DMS53 (cell line): ENCODE results near the gene SET.
"Not testable (repeated sequence)": the region's sequence is repeated elsewhere in the genome, so short reads cannot be mapped to it uniquely, and the experiment has no call there.

ENCODE experiments used
- DNase-seq: peaks from one replicate; lab custom pipeline; 2025; lab: John Stamatoyannopoulos, UW

Gene SET

DNA sequence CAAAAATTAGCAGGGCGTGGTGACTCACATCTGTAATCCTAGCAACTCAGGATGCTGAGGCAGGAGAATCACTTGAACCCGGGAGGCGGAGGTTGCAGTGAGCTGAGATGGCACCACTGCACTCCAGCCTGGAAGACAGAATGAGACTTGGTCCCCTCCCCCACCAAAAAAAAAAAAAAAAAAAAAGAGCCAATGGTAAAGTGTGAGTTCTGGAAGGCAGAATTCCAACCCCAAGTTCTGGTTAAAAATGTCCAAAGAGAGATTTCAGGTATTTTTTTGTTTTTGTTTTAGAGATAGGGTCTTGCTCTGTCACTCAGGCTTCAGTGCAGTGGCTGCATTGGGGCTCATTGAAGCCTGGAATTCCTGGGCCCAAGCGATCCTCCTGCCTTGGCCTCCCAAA lies 1.6 kb upstream of the SET start:
- no peak for DNase-seq

DNA sequence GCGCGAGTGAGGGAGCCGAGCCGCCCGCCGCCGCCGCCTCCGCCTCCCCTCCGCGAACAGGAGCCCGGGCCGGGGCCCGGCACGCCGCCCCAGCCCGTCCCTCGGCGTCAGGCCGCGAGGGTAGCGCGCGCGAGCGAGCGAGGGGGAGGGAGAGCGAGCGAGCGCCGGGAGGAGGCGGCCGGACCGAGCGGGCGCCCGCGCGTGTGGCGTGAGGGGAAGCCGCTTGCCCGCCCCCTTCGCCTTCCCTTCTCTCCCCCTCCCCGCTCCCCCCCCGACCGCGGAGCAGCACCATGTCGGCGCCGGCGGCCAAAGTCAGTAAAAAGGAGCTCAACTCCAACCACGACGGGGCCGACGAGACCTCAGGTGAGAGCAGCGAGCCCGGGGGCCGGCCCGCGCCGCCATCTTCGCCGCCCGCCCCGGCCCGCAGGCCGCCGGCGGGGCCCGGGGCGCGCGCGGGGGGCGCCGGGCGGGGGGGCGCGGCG lies 312 bp downstream of the SET start:
- DNase-seq: peak; percentile 91

DNA sequence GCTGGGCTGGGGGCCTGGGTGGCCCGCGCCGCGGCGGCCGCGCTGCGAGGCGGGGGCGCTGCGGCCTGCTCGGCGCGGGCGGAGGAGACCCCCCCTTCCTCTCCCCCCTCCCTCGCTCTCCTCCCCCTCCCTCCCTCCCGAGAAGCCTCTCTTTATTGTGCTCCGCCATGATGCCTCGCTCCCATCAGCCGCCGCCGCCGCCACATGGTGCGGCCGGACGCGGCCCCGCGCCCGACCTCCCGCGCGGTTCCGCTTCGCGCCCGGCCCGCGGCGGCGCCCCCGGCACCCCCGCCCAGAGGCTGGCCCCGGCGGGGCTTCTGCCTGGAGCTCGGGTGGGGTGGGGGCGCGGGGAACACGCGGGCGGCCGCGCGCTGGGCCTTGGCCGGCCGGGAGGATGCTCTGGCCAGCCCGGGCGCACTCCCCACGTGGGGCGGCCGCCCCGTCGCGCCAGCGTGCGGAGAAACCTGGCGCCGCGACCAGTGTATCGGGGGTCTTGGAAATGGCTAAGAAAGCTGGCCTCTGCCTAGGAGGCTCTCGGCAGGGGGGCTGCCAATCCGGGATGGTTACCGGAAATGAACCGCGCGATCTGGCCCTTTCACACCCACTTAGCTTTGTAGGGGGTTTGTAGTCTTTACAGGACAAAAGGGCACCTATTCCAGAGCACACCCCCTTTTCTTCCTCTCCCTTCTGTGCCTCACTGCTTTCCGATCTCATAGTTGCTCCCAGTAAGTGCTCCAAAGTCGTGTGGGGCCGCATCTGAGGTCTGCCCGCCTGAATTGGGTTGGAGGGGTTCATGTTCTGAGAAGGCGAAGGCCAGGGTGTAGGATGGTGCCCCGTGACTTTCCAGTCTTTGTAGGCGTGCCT lies 1.0 kb downstream of the SET start:
- peak; percentile 76 for DNase-seq

DNA sequence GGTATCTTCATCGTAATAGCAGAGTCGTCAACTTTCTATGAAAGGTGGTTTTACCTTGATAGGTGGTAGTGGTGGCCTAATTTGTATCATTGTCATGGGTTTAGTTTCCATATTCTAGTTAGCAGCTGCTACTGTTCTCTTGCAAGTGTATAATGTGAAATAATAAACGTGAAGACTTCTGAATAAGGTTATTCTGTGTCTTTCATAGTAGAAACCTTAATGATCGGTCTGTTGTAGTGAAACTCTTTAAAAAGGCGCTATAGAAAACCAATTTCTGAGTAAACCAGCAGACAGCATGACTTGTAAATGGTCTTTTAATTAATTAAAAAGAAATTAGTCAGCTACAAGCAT lies 1.6 kb downstream of the SET start:
- DNase-seq: no peak

DNA sequence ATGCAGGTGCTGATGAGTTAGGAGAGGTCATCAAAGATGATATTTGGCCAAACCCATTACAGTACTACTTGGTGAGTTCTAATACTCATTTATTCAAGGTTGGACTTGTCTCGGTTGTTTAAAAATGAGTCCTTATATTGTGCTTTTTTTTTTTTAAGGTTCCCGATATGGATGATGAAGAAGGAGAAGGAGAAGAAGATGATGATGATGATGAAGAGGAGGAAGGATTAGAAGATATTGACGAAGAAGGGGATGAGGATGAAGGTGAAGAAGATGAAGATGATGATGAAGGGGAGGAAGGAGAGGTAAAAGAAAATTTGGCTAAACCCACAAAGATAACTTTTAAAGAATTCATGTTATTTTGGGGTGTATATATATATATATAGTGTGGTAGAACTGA lies 4.7 kb downstream of the SET start:
- DNase-seq: not testable (repeated sequence)

DNA sequence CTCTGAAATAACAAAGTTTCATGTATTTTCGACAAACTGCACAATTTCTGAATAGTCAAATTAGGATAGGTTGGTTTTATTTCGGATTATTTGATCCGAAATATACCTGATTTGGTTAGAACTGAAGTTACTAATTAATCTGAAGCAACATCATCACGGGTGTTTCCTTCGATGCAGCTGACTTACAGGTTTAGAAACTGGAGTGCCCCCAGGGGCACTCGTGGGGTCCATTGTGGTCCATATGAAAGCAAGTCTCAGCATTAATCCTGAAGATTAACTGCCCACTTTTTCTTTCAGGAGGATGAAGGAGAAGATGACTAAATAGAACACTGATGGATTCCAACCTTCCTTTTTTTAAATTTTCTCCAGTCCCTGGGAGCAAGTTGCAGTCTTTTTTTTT lies 5.3 kb downstream of the SET start:
- no peak for DNase-seq

DNA sequence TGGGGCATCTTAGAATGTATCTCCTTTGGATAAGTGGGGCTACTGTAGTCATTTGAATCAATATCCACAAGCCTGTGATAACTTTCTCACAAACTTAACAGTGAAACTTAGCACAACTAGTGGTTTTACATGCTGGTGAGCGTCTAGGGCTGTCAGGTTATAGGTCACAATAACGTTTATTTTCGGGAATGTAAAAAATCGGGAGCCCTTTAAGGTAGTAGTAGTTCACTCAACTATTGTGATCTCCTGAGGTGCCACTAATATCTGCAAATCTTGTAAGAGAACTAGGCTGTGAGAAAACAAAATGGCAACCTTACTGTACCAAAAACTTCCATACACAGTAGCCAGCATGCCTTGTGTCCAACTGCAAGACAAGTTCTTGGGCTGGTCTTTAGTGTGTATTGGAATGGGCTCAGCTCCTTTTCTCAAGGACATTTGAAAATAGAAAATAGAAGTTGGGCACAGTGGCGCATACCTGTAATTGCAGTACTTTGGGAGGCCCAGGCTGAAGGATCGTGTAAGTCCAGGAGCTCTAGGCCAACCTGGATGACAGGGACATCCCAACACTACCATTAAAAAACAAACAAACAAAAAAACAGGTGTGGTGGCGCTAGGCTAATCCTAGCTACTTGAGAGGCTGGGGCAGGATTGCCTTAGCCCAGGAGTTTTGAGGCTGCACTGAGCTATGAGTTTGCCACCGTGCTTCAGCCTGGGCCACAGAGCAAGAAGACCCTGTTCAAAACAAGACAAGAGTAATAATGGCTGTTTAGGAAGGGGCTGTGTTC lies 8.1 kb downstream of the SET start:
- DNase-seq: peak; percentile 45

DNA sequence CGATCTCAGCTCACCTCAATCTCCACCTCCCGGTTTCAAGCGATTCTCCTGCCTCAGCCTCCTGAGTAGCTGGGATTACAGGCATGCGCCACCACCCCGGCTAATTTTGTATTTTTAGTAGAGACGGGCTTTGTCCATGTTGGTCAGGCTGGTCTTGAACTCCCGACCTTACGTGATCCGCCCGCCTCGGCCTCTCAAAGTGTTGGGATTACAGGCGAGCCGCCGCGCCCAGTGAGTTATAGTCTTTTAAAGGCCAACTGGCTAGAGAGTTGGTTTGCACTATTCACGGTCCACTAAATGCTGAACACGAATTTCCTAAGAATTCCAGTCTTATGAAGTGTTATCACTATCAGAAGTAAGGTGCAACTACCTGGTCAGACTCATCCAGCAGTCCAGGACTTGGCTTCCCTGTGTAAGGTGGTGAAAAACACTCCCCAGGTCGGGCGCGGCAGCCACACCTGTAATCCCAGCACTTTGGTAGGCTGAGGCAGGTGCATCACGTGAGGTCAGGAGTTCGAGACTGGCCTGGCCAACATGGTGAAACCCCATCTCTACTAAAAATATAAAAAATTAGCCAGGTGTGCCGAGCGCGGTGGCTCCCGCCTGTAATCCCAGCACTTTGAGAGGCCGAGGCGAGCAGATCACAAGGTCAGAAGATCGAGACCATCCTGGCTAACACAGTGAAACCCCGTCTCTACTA lies 10.2 kb downstream of the SET start:
- not testable (repeated sequence) for DNase-seq

DNA sequence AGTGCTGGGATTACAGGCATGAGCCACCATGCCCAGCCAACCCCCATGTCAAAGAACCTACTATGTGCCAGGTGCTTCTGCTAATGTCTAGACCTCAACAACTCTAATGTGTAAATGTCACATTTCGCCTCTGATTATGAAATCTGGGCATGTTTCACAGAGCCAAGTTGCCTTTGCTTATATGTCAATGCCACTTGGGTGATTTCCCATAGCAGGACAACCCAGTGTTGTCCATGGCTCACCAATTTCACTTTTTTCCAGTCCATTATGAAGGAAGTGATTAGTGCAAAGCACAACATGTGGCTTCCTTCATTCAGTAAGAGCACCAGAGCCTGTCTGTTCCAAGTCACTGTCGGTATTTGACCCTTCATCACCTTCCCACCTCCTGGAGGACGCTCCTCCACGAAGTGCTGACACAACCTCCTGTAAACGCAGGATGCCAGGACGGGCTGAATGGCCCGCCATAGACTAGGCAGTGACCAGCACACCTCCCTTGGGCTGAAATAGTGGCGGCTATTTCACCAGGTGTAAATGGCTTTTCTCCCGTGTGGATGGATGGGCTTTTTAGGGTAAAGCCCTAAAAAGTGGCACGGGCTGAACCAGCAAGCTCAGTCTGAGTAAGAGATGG lies 12.3 kb downstream of the SET start:
- DNase-seq: peak; percentile 44

DNA sequence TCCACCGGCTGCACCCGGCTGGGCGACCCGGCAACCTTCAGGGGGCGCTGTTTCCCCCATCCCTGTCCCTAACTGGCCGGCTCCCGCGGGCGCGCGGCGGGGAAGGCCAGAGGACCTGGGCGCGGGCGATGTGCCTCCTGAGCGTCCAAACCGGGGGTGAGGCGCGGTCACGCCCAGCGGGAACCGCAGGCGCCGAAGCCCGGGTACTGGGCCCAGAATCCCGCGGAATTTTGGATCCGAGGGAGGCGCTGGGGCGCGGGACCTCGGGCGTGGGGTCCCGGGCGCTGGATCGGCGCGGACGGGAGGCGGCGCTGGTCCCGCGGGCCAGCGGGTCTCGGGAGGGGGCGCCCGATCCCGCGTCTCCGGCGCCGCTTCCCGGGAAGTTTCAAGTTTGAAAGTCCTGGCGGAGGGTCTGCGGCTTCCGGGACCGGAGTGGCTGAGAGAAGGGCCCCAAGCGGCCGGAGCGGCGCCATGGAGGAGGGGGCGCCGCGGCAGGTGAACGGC lies 13.5 kb downstream of the SET start, which contains the start of gene PKN3:
Gene PKN3 (plus strand): TSS at position 59 of the 504 bp plus-strand sequence. CDS start 413 bp downstream, at position 472.
- DNase-seq: peak; percentile 94

DNA sequence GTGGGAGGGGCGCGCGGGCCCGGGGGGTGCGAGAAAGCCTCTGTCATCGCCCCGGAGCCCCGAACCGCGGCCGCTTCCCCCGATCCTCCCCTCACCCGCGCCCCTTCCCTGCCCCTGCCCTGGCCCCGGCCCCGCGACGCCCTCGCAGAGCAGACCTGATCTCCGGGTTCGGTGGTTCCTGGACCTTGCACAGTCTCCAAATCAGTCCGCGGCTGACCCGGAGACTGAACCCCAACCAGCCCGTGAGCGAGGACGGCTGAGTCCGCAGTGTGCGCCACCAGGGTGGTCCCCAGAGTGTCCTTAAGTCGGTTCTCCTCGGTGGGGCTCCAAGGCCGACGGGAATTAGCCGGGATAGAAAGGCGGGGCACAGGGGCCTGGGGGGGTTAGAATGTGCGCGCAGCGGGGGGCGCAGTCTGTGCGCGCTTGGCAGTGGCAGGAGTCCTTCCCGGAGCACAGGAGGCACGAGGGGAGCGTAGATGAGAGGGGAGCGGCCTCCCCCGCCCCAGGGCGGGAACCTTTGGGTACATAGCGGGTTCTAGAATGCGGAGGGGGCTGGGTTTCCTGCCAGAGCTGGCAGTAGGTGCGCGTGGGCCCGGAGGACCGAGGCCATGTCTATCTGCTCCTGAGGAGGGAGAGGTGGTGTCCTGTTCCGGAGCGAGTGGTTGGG lies 14.1 kb downstream of the SET start:
- DNase-seq: peak; percentile 44

DNA sequence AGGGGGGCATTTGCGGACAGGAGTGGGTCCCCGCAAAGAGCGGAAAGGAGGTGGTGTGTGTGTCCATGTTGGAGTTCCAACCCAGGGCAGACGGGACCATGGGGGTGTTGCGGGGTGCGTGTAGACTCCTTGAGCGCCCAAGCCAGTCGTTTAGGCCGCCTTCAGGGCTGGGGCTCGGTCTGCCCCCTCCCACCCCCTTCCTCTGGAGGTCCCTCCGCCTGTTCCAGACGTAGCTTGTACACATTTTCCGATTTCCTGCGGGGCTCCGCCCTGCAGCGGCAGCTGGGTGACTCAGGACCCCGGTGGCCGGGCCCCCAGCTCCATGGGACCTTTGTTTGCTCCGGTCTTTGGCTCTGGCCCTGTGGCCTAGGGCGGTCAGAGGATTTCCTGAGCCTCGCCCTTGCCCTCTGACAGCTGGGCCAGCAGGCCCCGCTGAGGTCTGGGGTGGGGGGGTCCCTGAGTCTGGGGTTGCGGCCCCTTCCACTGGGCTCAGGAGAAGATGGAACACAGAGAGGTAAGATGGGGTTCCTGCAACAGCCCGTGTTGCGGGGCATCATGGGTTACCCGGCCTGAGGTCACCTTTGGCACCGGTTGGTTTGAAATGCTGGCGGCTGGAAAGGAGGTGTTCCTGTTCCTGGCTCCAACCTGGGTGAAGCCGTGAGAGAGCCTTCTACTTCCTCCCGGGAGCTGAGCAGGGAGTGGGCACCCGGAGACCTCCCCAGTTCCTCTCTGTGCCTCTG lies 14.8 kb downstream of the SET start:
- DNase-seq: no peak

DNA sequence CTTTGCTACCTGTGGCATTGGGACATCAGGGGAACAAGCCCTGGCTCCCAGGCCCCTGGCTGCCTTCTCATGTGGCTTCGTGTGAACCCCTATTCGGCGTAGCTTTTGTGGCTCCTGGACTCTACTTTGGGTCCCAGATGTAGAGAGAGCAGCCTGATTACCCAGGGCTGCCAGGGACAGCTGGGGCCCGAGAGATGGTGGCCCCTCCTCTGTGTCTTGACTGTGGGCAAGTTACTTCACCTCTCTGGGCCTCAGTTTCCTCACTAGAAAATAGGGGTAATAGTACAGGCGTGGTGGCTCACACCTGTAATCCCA lies 15.3 kb downstream of the SET start:
- DNase-seq: no peak

DNA sequence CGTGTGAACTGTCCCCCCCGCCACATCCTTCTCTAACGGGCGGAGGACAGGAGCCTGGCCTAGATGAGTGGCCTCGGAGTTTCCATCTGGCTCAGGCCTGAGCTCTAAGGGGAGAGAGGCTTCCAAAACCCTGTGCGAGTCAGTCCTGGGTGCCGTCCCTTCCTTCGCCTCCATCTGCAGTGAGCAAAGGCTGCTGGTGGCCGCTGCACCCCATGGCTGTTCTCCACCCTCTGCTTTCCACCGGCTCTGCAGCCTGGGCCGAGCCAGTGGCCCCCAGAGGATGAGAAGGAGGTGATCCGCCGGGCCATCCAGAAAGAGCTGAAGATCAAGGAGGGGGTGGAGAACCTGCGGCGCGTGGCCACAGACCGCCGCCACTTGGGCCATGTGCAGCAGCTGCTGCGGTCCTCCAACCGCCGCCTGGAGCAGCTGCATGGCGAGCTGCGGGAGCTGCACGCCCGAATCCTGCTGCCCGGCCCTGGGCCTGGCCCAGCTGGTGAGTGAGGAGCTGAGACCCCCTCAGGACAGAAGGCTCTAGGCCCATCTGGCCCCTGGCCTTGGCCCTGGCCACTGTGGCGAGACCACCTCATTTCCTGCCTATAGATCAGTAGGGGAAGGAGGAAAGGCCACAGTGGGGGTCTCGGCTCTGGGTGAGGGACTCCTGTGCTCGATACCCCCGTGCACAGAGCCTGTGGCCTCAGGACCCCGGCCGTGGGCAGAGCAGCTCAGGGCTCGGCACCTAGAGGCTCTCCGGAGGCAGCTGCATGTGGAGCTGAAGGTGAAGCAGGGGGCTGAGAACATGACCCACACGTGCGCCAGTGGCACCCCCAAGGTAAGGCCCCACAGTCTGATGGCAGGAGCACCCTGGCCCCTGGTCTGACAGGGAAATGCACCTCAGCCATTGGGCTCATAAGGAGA lies 16.3 kb downstream of the SET start:
- DNase-seq: no peak

DNA sequence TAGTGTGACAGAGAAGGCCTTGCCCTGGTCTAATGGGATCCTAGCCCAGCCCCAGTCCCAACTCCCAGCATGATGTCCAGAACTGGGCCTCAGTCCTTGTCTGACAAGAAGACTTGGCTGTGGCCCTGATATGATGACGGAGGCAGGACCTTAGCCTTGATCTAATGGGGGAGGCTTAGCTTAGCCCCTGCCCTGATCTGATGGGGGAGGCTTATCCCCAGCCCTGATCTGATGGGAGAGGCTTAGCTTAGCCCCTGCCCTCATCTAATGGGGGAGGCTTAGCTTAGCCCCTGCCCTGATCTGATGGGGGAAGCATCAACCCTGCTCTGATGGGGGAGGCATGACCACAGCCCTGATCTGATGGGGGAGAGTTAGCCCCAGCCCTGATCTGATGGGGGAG lies 17.0 kb downstream of the SET start:
- DNase-seq: no peak

DNA sequence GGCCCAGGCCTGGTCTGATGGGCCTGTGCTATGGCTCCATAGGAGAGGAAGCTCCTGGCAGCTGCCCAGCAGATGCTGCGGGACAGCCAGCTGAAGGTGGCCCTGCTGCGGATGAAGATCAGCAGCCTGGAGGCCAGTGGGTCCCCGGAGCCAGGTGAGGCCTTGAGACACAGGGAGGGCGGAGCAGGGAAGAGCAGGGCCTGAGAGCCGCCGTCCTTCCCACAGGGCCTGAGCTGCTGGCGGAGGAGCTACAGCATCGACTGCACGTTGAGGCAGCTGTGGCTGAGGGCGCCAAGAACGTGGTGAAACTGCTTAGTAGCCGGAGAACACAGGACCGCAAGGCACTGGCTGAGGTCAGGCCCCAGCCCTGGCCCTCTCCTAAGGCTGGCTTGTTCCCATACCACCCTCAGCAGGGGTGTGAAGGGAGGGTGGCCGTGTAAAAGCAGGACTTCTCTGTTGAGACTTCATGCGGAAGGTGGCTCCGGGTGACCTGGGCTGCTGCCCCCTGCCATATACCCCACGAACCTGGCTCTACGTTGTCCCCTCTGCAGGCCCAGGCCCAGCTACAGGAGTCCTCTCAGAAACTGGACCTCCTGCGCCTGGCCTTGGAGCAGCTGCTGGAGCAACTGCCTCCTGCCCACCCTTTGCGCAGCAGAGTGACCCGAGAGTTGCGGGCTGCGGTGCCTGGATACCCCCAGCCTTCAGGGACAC lies 17.8 kb downstream of the SET start:
- DNase-seq: no peak

DNA sequence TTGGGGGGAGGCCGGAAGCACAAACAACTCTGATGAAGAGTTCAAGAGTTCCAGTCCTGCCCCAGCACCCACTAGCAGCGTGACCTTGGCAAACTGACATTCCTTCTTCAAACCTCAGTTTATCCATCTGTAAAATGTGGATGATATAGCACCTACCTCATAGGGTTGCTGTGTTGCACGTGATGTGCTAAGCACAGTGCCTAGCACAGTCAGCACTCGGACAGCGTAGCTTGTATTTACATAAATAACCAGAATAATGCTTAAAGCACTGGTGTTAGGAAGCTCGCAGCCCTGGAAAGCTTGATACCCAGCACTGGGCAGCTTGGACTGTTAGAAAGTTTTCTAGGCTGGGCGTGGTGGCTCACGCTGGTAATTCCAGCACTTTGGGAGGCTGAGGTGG lies 18.4 kb downstream of the SET start:
- DNase-seq: no peak

DNA sequence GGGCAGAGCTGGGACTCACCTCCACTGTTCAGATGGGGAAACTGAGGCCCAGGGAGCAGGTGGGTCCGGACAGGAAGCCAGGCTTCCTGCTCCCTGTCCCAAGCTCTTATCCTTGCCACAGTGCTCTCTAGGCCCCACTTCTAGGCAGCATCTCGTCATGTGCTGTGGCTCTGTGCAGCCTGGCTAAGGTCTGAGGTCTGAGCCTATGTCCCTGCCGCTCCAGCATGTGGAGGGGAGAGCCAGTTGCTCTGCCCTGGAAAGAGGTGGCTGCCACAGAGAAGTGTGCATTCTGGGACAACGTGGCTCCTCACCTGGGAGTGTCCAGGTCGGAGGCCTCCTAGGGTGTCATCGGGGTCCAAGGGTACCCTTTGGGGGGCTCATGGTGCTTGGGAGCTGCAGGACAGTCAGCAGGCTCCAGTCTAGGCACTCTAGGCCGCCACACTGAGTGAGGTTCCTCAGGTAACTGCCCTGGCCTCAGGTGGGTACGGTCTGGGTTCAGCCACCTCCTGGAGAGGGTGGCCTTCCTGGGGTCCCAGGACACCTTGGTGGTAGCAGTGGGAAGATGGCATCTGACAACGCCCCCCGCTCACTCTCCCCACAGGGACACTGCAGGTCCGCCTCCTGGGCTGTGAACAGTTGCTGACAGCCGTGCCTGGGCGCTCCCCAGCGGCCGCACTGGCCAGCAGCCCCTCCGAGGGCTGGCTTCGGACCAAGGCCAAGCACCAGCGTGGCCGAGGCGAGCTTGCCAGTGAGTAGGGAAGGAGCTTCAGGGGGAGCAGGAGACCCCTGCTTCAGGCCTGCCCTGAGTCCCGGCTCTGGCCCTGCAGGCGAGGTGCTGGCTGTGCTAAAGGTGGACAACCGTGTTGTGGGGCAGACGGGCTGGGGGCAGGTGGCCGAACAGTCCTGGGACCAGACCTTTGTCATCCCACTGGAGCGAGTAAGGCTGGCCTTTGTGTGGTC lies 23.7 kb downstream of the SET start:
- peak; percentile 25 for DNase-seq
